Embryonic facial prominence (tissue), 1 donor: ENCODE results near the gene GRM4.

ENCODE experiments used
- DNase-seq: peaks from one replicate; pipeline ENCODE4 v3.0.0-alpha.2; 2016; ENCODE audit errors: extremely low spot score

GRM4 gene

GRCh38 chr6:34062815-34063214 lies 83.1 kb downstream of the GRM4 start:
- DNase-seq, result no peak

- no peak for DNase-seq
Observed at GRCh38 chr6:34062156-34062555, 83.7 kb downstream of the GRM4 start.

- no peak for DNase-seq
Observed at GRCh38 chr6:34061348-34061747, 84.5 kb downstream of the GRM4 start.

- no peak for DNase-seq
Observed at GRCh38 chr6:34059914-34060313, 86.0 kb downstream of the GRM4 start.

- no peak for DNase-seq
Observed at GRCh38 chr6:34059136-34059731, 86.7 kb downstream of the GRM4 start.

- no peak for DNase-seq
Observed at GRCh38 chr6:34057790-34058189, 88.1 kb downstream of the GRM4 start.

GRCh38 chr6:34057191-34057590 lies 88.7 kb downstream of the GRM4 start:
- no peak for DNase-seq

- DNase-seq, result no peak
Observed at GRCh38 chr6:34056305-34057108, 89.4 kb downstream of the GRM4 start.

GRCh38 chr6:34055223-34055933 lies 90.5 kb downstream of the GRM4 start:
- DNase-seq, result no peak

GRCh38 chr6:34053721-34054120 lies 92.2 kb downstream of the GRM4 start:
- no peak for DNase-seq

GRCh38 chr6:34052918-34053608 lies 92.8 kb downstream of the GRM4 start:
- DNase-seq, result no peak

- no peak for DNase-seq
Observed at GRCh38 chr6:34052071-34052825, 93.6 kb downstream of the GRM4 start.

GRCh38 chr6:34051331-34051919 lies 94.5 kb downstream of the GRM4 start:
- DNase-seq, result no peak

GRCh38 chr6:34050691-34051090 lies 95.2 kb downstream of the GRM4 start:
- DNase-seq, result no peak

- no peak for DNase-seq
Observed at GRCh38 chr6:34049395-34050342, 96.2 kb downstream of the GRM4 start.

GRCh38 chr6:34047913-34048867 lies 97.7 kb downstream of the GRM4 start:
- DNase-seq, result no peak

GRCh38 chr6:34046617-34047016 lies 99.3 kb downstream of the GRM4 start:
- no peak for DNase-seq

- DNase-seq, result no peak
Observed at GRCh38 chr6:34045771-34046170, 100.1 kb downstream of the GRM4 start.
